Peyer's patch (tissue), 4 donors: ENCODE results near the gene MAP3K7. TPM values are rescaled to one million over a fixed set of nuclear protein-coding genes. Genes with fewer than 3 reads are reported as not detected.

Experiments
- DNase-seq, 3 donors: peaks; one replicate each; pipeline ENCODE4 v3.0.0-alpha.2; 2017 to 2019
- H3K27ac ChIP-seq, 4 donors: fragments of 200-600 bp; sonication (generic); one replicate each; pipeline ENCODE4 v1.5.1; 2016 to 2019
- H3K27me3 ChIP-seq, 2 donors: fragments of 200-600 bp; sonication (generic); one replicate each; pipeline ENCODE4 v1.5.1; 2019
- H3K36me3 ChIP-seq, 3 donors: fragments of 200-600 bp; sonication (generic); one replicate each; pipeline ENCODE4 v1.5.1; 2016 to 2019
- H3K4me1 ChIP-seq, 4 donors: fragments of 200-600 bp; sonication (generic); one replicate each; pipeline ENCODE4 v1.5.1; 2016 to 2019
- H3K4me3 ChIP-seq, 4 donors: fragments of 200-600 bp; sonication (generic); 1 replicate in 3 of 4; 2 replicates in 1 of 4; pipeline ENCODE4 v1.5.1; 2016 to 2019; ENCODE audit warnings: mild to moderate bottlenecking in 1 of 4
- H3K9me3 ChIP-seq, 4 donors: fragments of 200-600 bp; sonication (generic); one replicate each; pipeline ENCODE4 v1.5.1; 2016 to 2019; ENCODE audit warnings: mild to moderate bottlenecking in 1 of 4
- CTCF ChIP-seq, 6 experiments: fragments of 450-650 bp in 4 of 6; fragments of 200-600 bp in 2 of 6; sonication (generic) in 1 of 6; IDR thresholded peaks; one replicate each; pipeline ENCODE4 v1.5.1; 2017 to 2019; ENCODE audit warnings: antibody characterized with exemption in 6 of 6, mild to moderate bottlenecking in 3 of 6, moderate library complexity in 1 of 6
- POLR2A ChIP-seq, 2 donors: fragments of 450-650 bp; IDR thresholded peaks; one replicate each; pipeline ENCODE4 v1.5.1; 2017; ENCODE audit warnings: antibody characterized with exemption in 2 of 2, mild to moderate bottlenecking in 2 of 2, moderate library complexity in 2 of 2
- total RNA-seq, 4 donors: library from RNA; depleted of rRNA; stranded (reverse); fragments of >200 nt; gene quantifications; one replicate each; pipeline ENCODE4 v1.1.0, GENCODE V29; 2016

The MAP3K7 gene
- total RNA-seq, 4 donors from 2014 or later: 20.8 to 30.5 (median 25.1) TPM

GRCh38 chr6:90536520-90536919 lies 50.4 kb downstream of the MAP3K7 start:
- H3K27ac ChIP-seq: no peak overlapping the region
- DNase-seq: no peak
- TF ChIP-seq CTCF (IDR thresholded peaks at IDR 0.05): no peak
- no peak for TF ChIP-seq POLR2A (IDR thresholded peaks at IDR 0.05)
- H3K4me3 ChIP-seq: no peak overlapping the region
- H3K27me3 ChIP-seq: no peaks in the 10 kb centered on the region
- no peaks in the 10 kb centered on the region for H3K9me3 ChIP-seq
- H3K36me3 ChIP-seq: peaks cover 0 to 8% (median 0%) of the 10 kb centered on the region in 3 donors
- H3K4me1 ChIP-seq: peaks cover 0 to 15% (median 0%) of the 10 kb centered on the region in 4 donors

GRCh38 chr6:90534337-90535025 lies 52.4 kb downstream of the MAP3K7 start:
- no peak overlapping the region for H3K27ac ChIP-seq
- H3K36me3 ChIP-seq: peaks cover 0 to 6% (median 0%) of the 10 kb centered on the region in 3 donors
- no peaks in the 10 kb centered on the region for H3K9me3 ChIP-seq
- TF ChIP-seq CTCF (IDR thresholded peaks at IDR 0.05): no peak
- no peak for TF ChIP-seq POLR2A (IDR thresholded peaks at IDR 0.05)
- no peaks in the 10 kb centered on the region for H3K27me3 ChIP-seq
- H3K4me1 ChIP-seq: peaks cover 0 to 15% (median 0%) of the 10 kb centered on the region in 4 donors
- H3K4me3 ChIP-seq: no peak overlapping the region
- no peak for DNase-seq

GRCh38 chr6:90533615-90534336 lies 53.1 kb downstream of the MAP3K7 start:
- TF ChIP-seq POLR2A (IDR thresholded peaks at IDR 0.05) (no peak), CTCF (IDR thresholded peaks at IDR 0.05) (no peak)
- no peak for DNase-seq
- H3K4me3 ChIP-seq: no peak overlapping the region
- no peak overlapping the region for H3K27ac ChIP-seq
- peaks cover 0 to 12% (median 0%) of the 10 kb centered on the region in 4 donors for H3K4me1 ChIP-seq
- peaks cover 0 to 6% (median 0%) of the 10 kb centered on the region in 3 donors for H3K36me3 ChIP-seq
- no peaks in the 10 kb centered on the region for H3K9me3 ChIP-seq
- H3K27me3 ChIP-seq: no peaks in the 10 kb centered on the region

- TF ChIP-seq CTCF (IDR thresholded peaks at IDR 0.05): no peak
- TF ChIP-seq POLR2A (IDR thresholded peaks at IDR 0.05): no peak
- H3K27me3 ChIP-seq: no peaks in the 10 kb centered on the region
- H3K36me3 ChIP-seq: peaks cover 0 to 6% (median 0%) of the 10 kb centered on the region in 3 donors
- H3K9me3 ChIP-seq: no peaks in the 10 kb centered on the region
- H3K4me1 ChIP-seq: no peaks in the 10 kb centered on the region
- H3K4me3 ChIP-seq: no peak overlapping the region
- no peak for DNase-seq
- H3K27ac ChIP-seq: no peak overlapping the region
Observed at GRCh38 chr6:90530882-90531281, 56.0 kb downstream of the MAP3K7 start.

- TF ChIP-seq POLR2A (IDR thresholded peaks at IDR 0.05) (no peak), CTCF (IDR thresholded peaks at IDR 0.05) (no peak)
- Histone ChIP-seq H3K27ac (no peak overlapping the region), H3K27me3 (no peaks in the 10 kb centered on the region), H3K36me3 (peaks cover 0 to 31% (median 0%) of the 10 kb centered on the region in 3 donors), H3K4me1 (no peaks in the 10 kb centered on the region), H3K9me3 (no peaks in the 10 kb centered on the region), H3K4me3 (no peak overlapping the region)
- DNase-seq: no peak
Observed at GRCh38 chr6:90525421-90525820, 61.5 kb downstream of the MAP3K7 start.
